A673 (cell line): ENCODE data around the gene ROR1. TPM values are rescaled to one million over a fixed set of nuclear protein-coding genes. Genes with fewer than 3 reads are reported as not detected.

Experiments used
- BruUV-seq: library from RNA; stranded (reverse); fragments of 400-500 nt; replicated peaks from 2 replicates; lab custom pipeline; 2021; lab: Mats Ljungman, UMichigan
- CTCF ChIA-PET: fragments of 300-600 bp; sonication (Branson Sonifier 250); formaldehyde crosslinking; loops from one replicate; lab custom pipeline; 2022; ENCODE audit warnings: antibody characterized with exemption; lab: Charles Lee
- POLR2A ChIA-PET: fragments of 300-600 bp; sonication (Branson Sonifier 250); formaldehyde crosslinking; loops from one replicate; lab custom pipeline; 2022; ENCODE audit warnings: antibody characterized with exemption; ENCODE audit not compliant: low non-redundant PET; lab: Charles Lee
- DNase-seq: peaks from one replicate; pipeline ENCODE4 v3.0.0-alpha.2; 2015; ENCODE audit warnings: low spot score
- H3K27ac ChIP-seq: fragments of 200-600 bp; sonication (generic); 2 replicates; pipeline ENCODE4 v1.5.1; 2016; ENCODE audit warnings: mixed run types, low read depth, mild to moderate bottlenecking, mixed read lengths, antibody characterized with exemption, low read length; ENCODE audit not compliant: poor library complexity, severe bottlenecking
- H3K27me3 ChIP-seq: fragments of 200-600 bp; sonication (generic); replicated peaks from 2 replicates; pipeline ENCODE4 v1.6.1; 2017; ENCODE audit warnings: mixed run types, low read depth, mild to moderate bottlenecking, mixed read lengths, antibody characterized with exemption, low read length; ENCODE audit not compliant: insufficient read depth, poor library complexity
- H3K36me3 ChIP-seq: fragments of 200-600 bp; sonication (generic); 2 replicates; pipeline ENCODE4 v1.6.1; 2016; ENCODE audit warnings: mixed run types, mild to moderate bottlenecking, mixed read lengths, antibody characterized with exemption, low read length; ENCODE audit not compliant: insufficient read depth, poor library complexity, severe bottlenecking
- H3K4me1 ChIP-seq: fragments of 200-600 bp; sonication (generic); 2 replicates; pipeline ENCODE4 v1.6.1; 2017; ENCODE audit warnings: mixed run types, mild to moderate bottlenecking, mixed read lengths, antibody characterized with exemption, low read length; ENCODE audit not compliant: insufficient read depth, poor library complexity, severe bottlenecking
- H3K4me3 ChIP-seq: fragments of 200-600 bp; sonication (generic); 2 replicates; pipeline ENCODE4 v1.5.1; 2016; ENCODE audit warnings: low read depth, mixed run types, mild to moderate bottlenecking, mixed read lengths, low read length; ENCODE audit not compliant: poor library complexity, severe bottlenecking
- H3K9me3 ChIP-seq: fragments of 200-600 bp; sonication (generic); 2 replicates; pipeline ENCODE4 v1.6.1; 2016; ENCODE audit warnings: mixed run types, low read depth, mild to moderate bottlenecking, mixed read lengths, antibody characterized with exemption, low read length; ENCODE audit not compliant: poor library complexity, severe bottlenecking
- EZH2 ChIP-seq: fragments of 200-600 bp; sonication (generic); IDR thresholded peaks from 2 replicates; pipeline ENCODE4 v1.6.1; 2017; ENCODE audit warnings: borderline replicate concordance, low read depth, mild to moderate bottlenecking, mixed read lengths, antibody characterized with exemption, low read length; ENCODE audit not compliant: poor library complexity, severe bottlenecking
- intact Hi-C: fragments of 100-400 bp; cut with micrococcal nuclease; formaldehyde crosslinking; loops from one replicate; pipeline ENCODE4 v1.10.0; 2022; ENCODE audit not compliant: unreplicated experiment
- total RNA-seq: library from RNA; stranded (reverse); gene quantifications from 2 replicates; pipeline ENCODE4 v1.2.3, GENCODE V29; 2021
- TF ChIP-seq, protein P1 (sequence below): fragments of 300-800, 200-600 bp; sonication (generic); conservative IDR thresholded peaks from 2 replicates; pipeline ENCODE4 v1.5.1; 2017; ENCODE audit warnings: low read depth, mild to moderate bottlenecking, antibody characterized with exemption, low read length, moderate library complexity, mixed read lengths

Gene ROR1
- total RNA-seq, 1 experiment from 2014 or later, result 7.4 TPM

DNA sequence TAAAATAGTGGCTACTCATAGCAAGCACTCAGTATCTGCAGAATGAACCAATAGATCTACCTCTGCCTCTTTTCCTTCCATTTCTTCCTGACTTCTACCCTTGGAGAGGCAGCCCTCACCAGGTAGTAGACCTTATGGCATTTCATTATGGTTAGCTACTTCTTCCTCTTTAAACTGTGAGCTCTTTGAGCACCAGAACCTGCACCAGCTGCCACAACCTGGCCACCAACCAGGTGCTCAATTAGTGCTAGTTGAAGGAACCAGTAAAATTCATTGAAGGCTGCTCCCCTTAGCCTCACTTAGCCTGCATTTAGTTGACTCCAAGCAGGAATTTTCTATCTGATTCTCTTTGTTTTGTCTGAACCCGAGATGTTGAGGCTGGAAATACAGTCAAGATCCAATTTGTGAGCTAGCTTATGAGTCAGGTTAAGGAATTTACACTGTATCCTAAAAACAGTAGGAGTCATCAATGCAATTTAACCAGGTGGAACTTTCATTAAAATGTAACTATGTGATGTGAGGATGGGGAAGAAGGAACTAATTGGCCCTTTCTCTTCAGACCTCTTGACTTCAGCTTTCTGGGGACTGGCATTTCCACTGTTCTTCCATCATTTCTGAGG, 348.1 kb downstream of the ROR1 start:
- ChIA-PET POLR2A (no interaction called here), CTCF (no interaction called here)
- TF ChIP-seq EZH2, result no peak
- TF ChIP-seq, protein P1, sequence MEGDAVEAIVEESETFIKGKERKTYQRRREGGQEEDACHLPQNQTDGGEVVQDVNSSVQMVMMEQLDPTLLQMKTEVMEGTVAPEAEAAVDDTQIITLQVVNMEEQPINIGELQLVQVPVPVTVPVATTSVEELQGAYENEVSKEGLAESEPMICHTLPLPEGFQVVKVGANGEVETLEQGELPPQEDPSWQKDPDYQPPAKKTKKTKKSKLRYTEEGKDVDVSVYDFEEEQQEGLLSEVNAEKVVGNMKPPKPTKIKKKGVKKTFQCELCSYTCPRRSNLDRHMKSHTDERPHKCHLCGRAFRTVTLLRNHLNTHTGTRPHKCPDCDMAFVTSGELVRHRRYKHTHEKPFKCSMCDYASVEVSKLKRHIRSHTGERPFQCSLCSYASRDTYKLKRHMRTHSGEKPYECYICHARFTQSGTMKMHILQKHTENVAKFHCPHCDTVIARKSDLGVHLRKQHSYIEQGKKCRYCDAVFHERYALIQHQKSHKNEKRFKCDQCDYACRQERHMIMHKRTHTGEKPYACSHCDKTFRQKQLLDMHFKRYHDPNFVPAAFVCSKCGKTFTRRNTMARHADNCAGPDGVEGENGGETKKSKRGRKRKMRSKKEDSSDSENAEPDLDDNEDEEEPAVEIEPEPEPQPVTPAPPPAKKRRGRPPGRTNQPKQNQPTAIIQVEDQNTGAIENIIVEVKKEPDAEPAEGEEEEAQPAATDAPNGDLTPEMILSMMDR, result no peak
- DNase-seq, result no peak
- no TSS peak for BruUV-seq
- no peaks in the 10 kb centered on the region for H3K4me1 ChIP-seq
- H3K27ac ChIP-seq, result no peak overlapping the region
- no peak overlapping the region for H3K4me3 ChIP-seq
- H3K9me3 ChIP-seq, result no peaks in the 10 kb centered on the region
- intact Hi-C loops, result no loop called here
- H3K27me3 ChIP-seq, result no peaks in the 10 kb centered on the region
- H3K36me3 ChIP-seq, result no peaks in the 10 kb centered on the region

DNA sequence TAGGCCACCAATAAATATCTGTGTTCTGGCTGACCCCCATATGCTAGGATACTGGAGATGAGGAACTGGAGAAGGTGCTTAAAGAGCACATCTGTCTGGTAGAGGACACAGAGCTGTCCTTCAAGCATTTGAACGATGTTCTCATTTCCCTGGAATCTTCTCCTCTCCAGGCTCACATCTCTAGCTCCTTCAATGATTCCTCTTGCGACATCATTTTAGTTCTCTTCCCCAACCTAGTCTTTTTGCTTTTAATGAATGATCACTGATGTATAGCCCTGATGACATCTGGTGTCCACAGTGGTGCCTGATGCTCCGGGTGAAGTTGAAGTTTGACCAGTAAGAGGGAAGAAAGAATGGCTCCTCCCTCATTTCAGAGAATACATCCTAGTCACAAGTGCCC, 348.8 kb downstream of the ROR1 start:
- H3K27ac ChIP-seq, result no peak overlapping the region
- no peaks in the 10 kb centered on the region for H3K9me3 ChIP-seq
- no peak overlapping the region for H3K4me3 ChIP-seq
- H3K27me3 ChIP-seq, result no peaks in the 10 kb centered on the region
- intact Hi-C loops, result no loop called here
- no peak for TF ChIP-seq EZH2
- TF ChIP-seq, protein P1, result no peak
- H3K4me1 ChIP-seq, result no peaks in the 10 kb centered on the region
- POLR2A ChIA-PET, result interaction anchor here (0.6 kb wide), 1 partner anchor 1218 kb away, joined by 4 read pairs; no protein-coding TSS in a partner anchor
- BruUV-seq, result no TSS peak
- H3K36me3 ChIP-seq, result no peaks in the 10 kb centered on the region
- DNase-seq, result no peak
- CTCF ChIA-PET, result no interaction called here

DNA sequence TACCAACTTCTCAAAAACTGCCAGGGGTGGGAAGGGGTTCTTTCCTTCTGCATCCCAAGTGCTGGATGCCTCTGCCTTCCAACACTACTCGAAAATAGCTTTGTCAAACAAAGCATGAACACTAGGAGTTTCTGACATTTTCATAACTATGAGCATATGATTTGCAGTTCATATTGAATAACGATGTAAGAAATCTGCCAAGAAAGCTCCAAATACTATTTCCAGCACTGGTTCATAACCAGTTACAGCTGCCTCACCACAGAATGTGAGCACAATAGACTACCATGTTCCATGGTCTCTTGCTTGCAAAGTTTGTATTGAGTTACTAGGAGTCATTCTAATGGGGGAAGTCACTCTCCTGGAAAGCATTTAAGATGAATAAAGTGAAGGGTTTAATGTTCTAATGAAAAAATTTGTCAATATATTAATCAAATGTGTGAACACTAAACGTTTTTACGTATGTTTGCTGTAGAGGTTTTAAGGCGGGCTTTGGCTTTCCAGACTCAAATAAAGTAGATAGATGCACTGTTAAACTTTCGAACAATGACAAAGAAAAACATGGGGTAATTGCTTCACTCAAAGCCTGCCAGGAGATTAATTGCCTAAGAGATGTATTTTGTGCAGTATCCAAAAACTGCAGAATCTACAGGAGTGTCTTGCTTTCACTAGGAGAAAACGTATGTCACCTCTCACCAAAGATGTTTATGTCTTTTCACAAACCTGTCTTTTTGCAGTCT, 351.1 kb downstream of the ROR1 start:
- no peaks in the 10 kb centered on the region for H3K27me3 ChIP-seq
- DNase-seq, result no peak
- POLR2A ChIA-PET, result no interaction called here
- H3K9me3 ChIP-seq, result no peaks in the 10 kb centered on the region
- CTCF ChIA-PET, result no interaction called here
- TF ChIP-seq, protein P1, result no peak
- no peak for TF ChIP-seq EZH2
- H3K27ac ChIP-seq, result no peak overlapping the region
- intact Hi-C loops, result no loop called here
- H3K4me1 ChIP-seq, result no peaks in the 10 kb centered on the region
- no TSS peak for BruUV-seq
- no peak overlapping the region for H3K4me3 ChIP-seq
- H3K36me3 ChIP-seq, result no peaks in the 10 kb centered on the region
